NCI-H2171 treated with DMSO at 0.1 percent for 48 hours (cell line): Measurements from ENCODE around the gene CCDC187.

Experiments
- DNase-seq: peaks from one replicate; lab custom pipeline; 2025; lab: John Stamatoyannopoulos, UW

CCDC187 gene

GRCh38 chr9:136311051-136312008 is 7.4 kb upstream of the CCDC187 start:
- peak; percentile 93 for DNase-seq

GRCh38 chr9:136310273-136311030 is 6.6 kb upstream of the CCDC187 start:
- DNase-seq = peak; percentile 99

DNA sequence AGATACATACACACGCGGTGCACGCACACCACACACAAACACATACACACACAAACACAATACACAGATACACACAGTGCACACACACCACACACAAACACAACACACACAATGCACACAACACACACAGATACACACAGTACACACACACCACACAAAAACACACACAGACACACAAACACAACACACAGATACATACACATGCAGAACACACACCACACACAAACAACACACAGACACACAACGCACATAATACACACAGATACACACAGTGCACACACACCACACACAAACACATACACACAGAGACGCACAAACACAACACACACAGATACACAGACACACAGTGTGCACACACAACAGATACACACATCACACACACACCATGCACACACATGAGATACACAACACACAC is 5.9 kb upstream of the CCDC187 start:
- DNase-seq = peak; percentile 83

DNA sequence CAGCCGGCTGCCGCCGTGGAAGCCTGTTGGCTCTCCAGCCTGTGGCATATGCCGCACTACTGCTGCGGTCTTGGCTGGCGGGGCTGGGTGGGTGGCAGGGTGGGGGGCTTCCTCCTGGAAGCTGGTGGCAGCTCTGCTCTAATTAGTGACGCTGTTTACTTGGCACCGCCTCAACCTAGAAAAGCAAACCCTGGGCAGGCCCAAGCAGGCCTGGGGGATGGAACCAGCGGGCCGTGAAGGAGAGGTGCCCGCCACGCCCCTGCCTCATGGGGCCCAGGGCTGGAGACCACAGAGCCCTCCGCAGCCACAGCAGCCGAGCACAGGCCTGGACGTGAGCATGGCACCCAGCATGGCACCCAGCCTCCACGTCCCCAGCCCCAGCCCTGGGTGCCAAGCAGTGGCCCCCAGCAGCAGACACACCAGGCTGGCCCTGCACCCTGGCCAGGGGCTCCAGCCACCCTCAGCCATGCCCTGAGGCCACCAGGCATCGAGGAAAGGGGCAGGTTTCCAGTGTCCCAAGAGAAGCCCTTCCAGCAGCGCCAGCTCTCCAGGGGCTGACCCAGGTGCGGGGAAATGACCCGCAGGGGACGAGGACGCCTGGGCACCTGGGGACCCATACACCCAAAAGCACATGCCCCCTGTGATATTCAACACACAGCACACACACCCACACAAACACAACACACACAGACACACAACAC is 5.4 kb upstream of the CCDC187 start:
- peak; percentile 99 for DNase-seq

GRCh38 chr9:136308702-136309053 is 4.8 kb upstream of the CCDC187 start:
- DNase-seq = no peak

GRCh38 chr9:136308006-136308701 is 4.3 kb upstream of the CCDC187 start:
- DNase-seq = peak; percentile 28

GRCh38 chr9:136307215-136307750 is 3.4 kb upstream of the CCDC187 start:
- DNase-seq = peak; percentile 34

DNA sequence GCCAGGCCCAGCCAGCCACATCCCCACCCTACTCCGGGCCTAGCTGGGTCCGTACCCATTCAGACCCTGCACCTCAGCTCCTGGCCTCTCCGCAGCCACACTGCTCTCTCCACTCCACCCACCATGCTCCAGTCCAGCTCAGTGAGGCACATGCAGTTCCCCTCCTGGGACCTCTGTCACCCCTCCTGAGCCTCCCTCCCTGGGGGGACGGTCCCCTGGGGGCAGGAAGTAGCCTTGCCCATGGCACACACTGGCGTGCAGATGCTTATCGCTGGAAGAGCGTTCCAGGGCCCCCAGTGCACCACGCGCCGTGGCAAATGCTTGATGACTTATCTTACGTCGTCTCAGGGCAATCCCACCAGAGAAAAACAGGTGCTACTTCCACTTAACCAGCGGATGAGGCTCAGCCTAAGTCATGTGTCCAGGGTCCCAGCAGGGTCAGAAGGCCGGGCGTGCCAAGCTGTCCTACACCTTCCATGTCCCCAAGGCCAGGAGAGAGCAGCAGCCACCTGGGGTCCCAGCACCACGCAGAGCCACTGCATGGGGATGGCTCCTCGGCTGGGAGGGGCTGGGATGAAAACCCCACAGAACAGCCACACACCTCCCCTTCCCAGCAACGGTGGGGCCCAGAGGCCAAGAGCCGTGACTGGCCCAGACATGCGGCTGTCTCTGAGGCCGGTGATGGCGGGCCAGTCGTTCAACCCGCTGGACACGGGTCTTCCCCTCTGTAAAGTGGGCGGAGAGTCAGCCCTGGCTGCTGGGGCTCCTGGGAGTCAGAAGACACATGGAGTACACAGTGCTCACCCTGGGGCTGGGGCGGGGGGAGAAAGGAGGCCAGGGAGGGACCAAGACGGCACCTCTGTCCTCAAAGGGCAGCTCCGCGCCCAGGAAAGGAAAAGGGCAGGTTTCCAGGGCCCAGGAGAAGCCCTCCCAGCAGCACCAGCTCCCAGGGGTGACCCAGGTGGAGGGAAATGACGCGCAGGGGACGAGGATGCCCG is 2.6 kb upstream of the CCDC187 start:
- DNase-seq = no peak

- no peak for DNase-seq
Measured at GRCh38 chr9:136305804-136306203, 1.9 kb upstream of the CCDC187 start.

GRCh38 chr9:136304981-136305380 is 1.1 kb upstream of the CCDC187 start:
- DNase-seq = peak; percentile 21

GRCh38 chr9:136304456-136304855 is 562 bp upstream of the CCDC187 start:
- DNase-seq = no peak

DNA sequence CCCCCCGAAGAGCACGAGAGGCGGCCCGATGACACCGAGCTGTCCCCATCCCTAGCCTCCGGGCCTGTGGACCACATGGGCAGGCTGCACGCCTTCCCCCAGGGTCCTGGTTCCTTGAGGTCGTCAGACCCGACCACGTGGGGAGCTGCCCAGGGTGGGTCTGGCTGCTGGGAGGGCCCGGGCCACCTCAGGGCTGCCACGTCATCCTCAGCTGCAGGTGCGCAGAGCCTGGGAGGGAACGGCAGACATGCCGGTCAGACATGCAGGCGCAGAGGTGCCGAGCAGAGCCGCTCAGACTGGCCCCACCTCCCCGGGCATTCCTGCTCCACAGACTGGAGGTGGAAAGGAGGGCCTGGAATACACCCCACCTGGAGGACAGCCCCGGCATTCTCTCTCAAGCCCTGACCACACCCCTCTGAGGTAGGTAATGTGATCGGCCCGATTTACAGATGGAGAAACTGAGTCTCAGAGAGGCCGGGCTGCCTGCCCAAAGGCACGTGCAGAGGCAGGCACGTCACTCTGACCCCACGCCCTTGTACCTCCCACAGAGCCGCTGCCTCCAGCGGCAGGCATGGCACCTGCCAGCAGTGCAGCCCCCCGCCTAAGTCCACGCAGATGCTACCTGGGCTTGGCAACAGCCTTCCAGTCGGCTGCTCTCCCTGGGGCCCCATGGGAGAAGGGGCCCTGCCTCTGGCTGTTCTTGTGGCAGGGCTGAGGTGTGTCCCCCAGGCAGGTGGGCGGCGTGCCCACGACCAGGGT is 649 bp downstream of the CCDC187 start:
- peak; percentile 75 for DNase-seq

GRCh38 chr9:136302527-136302926 is 1.4 kb downstream of the CCDC187 start:
- no peak for DNase-seq

DNA sequence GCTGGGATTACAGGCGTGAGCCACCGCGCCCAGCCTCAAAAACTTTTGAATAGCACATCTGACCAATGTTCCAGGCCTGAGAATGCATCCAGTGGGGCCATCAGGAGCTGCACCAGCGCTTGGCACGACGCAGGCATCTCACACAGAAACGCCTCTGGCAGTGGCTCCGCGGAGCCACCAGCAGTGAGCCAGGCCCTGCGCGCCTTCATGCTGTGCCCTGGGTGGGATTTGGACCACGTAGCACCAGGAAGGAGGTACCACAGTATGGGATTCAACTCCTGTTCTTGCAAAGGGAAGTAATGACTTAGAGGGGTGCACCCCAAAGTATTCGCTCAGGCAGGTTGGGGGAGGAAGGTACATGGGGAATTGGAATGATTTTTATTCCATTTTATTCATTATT is 3.0 kb downstream of the CCDC187 start:
- DNase-seq = no peak

GRCh38 chr9:136300016-136300545 is 3.8 kb downstream of the CCDC187 start:
- DNase-seq = no peak

DNA sequence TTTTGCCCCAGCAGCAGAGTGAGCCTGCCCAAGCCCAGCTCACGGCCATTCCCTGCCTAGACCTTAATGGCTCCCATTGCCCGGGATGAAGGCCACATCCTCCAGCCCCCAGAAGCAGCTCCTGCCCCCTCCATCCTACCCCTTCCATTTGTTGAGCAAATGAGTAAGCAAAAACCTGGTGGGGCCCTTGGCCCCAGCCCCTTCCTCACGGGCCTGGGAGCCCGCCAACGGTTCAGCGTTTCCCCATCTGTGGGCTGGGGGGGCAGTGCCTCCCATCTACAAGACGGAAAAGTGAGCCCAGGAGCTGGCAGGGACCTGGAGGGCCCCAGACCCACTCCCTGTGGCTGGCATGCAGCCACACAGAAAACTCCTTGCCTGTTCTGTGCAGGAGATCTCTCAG is 4.4 kb downstream of the CCDC187 start:
- DNase-seq = no peak

DNA sequence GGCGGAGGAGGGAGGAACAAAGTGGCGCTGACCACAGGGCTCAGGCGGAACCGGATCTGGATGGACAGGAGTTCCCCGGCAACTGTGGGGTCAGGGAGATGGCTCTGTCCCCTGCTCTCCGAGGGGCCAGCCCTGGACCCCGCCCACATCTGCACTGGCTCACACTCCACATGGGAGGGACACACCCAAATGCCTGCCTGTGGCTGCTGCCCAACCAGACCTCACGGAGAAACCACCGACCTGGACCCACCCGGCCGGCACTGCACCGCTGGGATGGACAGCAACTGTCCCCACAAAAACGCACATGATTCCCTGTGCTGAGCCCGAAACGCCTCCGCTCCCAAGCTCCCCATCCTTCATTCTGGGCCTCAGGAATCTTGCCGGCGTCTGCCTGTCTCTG is 4.8 kb downstream of the CCDC187 start:
- DNase-seq = no peak

DNA sequence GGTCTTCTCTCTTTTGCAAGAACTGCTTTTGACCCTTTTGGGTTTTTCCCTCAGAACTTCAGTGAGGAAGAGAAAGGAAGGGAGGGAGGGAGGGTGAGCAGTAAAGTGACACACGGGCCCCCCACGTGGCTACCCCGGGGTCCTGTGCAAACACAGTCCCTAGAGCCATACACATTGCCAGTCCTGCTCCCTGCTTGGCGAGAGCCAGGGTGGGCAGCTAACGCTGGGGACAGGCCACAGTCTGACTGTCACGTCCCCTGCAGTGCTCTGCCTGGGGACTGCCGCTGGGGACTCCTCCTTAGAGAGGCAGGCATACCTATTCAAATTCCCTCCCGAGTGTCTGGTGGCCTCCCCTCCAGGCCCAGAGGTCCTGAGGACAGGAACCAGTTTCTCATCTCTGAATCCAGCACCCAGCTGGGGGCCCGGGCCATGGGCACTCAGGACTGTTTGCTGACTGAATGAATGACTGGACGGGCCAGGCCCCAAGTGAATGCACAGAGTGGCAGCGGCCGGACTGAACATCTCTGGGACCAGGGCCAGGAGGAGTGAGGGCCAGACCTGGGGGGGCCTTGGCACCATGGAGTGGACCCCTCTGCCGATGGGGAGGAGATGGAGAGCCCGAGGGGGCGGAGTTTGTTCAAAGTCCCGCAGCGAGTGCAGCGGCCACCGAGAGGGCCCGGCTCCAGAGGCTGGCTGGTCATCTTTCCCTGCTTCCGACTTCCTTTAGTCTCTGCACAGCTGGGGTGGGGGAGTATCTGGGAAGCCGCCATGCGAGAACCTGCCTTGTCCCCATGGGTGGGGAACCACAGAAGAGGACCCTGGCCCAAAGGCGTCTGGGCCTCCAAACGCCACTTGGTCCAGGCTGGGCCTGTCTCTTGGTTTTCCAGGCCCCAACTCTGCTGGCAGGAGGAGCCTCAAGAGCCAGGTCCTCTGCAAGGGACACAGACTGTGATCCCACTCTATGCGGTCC is 5.8 kb downstream of the CCDC187 start:
- no peak for DNase-seq
